KG1 (cell line): ENCODE data around the gene ARL10.

Source experiments
- DNase-seq: peaks from one replicate; lab custom pipeline; 2025; lab: John Stamatoyannopoulos, UW

Gene ARL10

GRCh38 chr5:176361437-176362232, 3.7 kb upstream of the ARL10 start, which contains the start of gene KIAA1191:
TSS of gene KIAA1191 (minus strand) at chr5:176361764. CDS start at chr5:176359508, 2,256 bp downstream.
- peak; percentile 84 for DNase-seq

- DNase-seq = no peak
Measured at GRCh38 chr5:176362233-176362490, 3.1 kb upstream of the ARL10 start.

- no peak for DNase-seq
Measured at GRCh38 chr5:176364765-176365350, 429 bp upstream of the ARL10 start.

GRCh38 chr5:176366232-176366894, 1.1 kb downstream of the ARL10 start:
- DNase-seq = no peak

GRCh38 chr5:176368726-176369125, 3.4 kb downstream of the ARL10 start:
- DNase-seq = no peak

- DNase-seq = no peak
Measured at GRCh38 chr5:176369934-176370711, 4.8 kb downstream of the ARL10 start.

GRCh38 chr5:176371621-176372539, 6.6 kb downstream of the ARL10 start:
- no peak for DNase-seq

- DNase-seq = no peak
Measured at GRCh38 chr5:176373100-176373818, 8.0 kb downstream of the ARL10 start.

- DNase-seq = no peak
Measured at GRCh38 chr5:176379881-176380280, 14.6 kb downstream of the ARL10 start.

GRCh38 chr5:176381423-176381822, 16.1 kb downstream of the ARL10 start:
- no peak for DNase-seq

GRCh38 chr5:176381979-176382378, 16.7 kb downstream of the ARL10 start:
- DNase-seq = no peak

GRCh38 chr5:176382721-176383120, 17.4 kb downstream of the ARL10 start:
- no peak for DNase-seq

GRCh38 chr5:176383248-176383905, 18.1 kb downstream of the ARL10 start:
- no peak for DNase-seq

- DNase-seq = no peak
Measured at GRCh38 chr5:176383961-176384360, 18.7 kb downstream of the ARL10 start.

- no peak for DNase-seq
Measured at GRCh38 chr5:176384366-176384930, 19.2 kb downstream of the ARL10 start.

- DNase-seq = no peak
Measured at GRCh38 chr5:176384991-176385390, 19.7 kb downstream of the ARL10 start.

GRCh38 chr5:176386491-176386890, 21.2 kb downstream of the ARL10 start:
- DNase-seq = no peak

- DNase-seq = no peak
Measured at GRCh38 chr5:176387384-176387925, 22.2 kb downstream of the ARL10 start.

- no peak for DNase-seq
Measured at GRCh38 chr5:176388003-176388443, 22.7 kb downstream of the ARL10 start.
